Ishikawa (cell line): ENCODE results near the gene ALKBH3.

Experiments used
- CREB1 ChIP-seq: IDR thresholded peaks from 2 replicates; pipeline ENCODE4 v1.6.1; 2012; ENCODE audit warnings: low read depth
- EP300 ChIP-seq: IDR thresholded peaks from 2 replicates; pipeline ENCODE4 v1.6.1; 2012; ENCODE audit warnings: borderline replicate concordance
- FOXM1 ChIP-seq: IDR thresholded peaks from 2 replicates; pipeline ENCODE4 v1.6.1; 2012; ENCODE audit warnings: low read depth, borderline replicate concordance
- NFIC ChIP-seq: IDR thresholded peaks from 2 replicates; pipeline ENCODE4 v1.6.1; 2012
- RAD21 ChIP-seq: IDR thresholded peaks from 2 replicates; pipeline ENCODE4 v1.6.1; 2012; ENCODE audit warnings: low read depth
- TAF1 ChIP-seq: IDR thresholded peaks from 2 replicates; pipeline ENCODE4 v1.6.1; 2012; ENCODE audit warnings: low read depth, mild to moderate bottlenecking
- TCF12 ChIP-seq: IDR thresholded peaks from 2 replicates; pipeline ENCODE4 v1.6.1; 2012; ENCODE audit warnings: low read depth
- YY1 ChIP-seq: IDR thresholded peaks from 2 replicates; pipeline ENCODE4 v1.6.1; 2012; ENCODE audit warnings: low read depth
- ZBTB7A ChIP-seq: IDR thresholded peaks from 2 replicates; pipeline ENCODE4 v1.6.1; 2012; ENCODE audit warnings: low read depth
- TF ChIP-seq, protein P1 (sequence below): IDR thresholded peaks from 2 replicates; pipeline ENCODE4 v1.6.1; 2012
- TF ChIP-seq, protein P2 (sequence below): IDR thresholded peaks from 2 replicates; pipeline ENCODE4 v1.6.1; 2012

The ALKBH3 gene

DNA sequence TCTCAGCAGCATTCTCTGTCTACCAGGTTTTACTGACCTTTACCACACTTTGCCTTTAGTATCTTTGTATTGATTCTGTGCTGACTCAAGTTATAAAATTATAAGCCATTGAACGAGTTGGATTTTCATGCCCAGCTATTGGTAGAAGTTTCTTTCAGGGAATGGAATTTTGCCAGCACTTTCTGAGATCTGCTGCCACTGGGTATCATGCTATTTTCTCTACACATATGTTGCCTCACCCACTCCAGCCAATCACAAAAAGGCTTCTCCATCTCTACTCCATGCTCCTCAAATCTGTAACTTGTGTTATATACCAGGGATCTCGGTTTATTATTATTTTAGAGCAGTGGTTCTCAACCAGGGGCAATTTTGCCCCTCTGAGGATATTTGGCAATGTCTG lies 87.0 kb downstream of the ALKBH3 start:
- TF ChIP-seq TAF1 = no peak

DNA sequence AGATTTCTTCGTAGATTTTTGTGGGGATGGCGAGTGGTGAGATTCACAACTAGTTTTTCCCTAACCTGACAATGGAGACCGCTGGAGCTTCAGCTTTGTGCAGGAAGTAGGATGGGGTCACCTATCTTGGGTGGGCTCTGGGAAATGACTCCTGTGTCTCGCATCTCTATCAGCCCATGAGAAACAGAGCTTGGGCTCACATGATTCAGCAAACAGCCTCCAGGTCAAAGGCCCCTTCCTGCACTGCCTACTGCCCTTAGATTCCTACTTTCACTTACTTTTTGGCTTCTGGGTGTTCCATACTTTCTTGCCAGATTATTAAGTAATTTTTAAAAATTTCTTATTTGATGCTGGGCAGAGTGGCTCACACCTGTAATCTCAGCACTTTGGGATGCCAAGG lies 88.1 kb downstream of the ALKBH3 start:
- TF ChIP-seq YY1 = no peak
- no peak for TF ChIP-seq FOXM1
- TF ChIP-seq, protein P1, sequence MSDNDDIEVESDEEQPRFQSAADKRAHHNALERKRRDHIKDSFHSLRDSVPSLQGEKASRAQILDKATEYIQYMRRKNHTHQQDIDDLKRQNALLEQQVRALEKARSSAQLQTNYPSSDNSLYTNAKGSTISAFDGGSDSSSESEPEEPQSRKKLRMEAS = no peak
- TF ChIP-seq EP300 = no peak
- TF ChIP-seq RAD21 = no peak

DNA sequence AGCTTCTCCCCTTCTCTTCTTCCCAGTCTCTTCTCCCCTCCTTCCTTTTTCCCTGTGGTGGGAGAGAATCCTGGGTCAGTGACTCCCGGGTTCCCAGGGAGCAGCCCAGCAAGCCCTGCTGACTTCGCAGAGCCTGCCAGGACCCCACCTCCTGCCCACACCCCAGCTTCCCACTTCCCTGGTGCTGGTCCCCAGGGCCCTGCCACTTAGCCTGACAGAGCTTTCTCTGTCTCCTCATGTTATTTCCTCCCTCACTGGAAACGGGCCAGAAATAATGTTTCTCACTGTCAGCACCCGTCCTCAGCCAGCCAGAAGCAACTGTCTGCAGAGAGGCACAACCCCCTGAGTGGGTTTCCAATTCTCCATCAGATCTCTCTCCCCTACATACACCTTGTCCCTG lies 88.9 kb downstream of the ALKBH3 start:
- TF ChIP-seq TCF12 = no peak
- TF ChIP-seq RAD21 = no peak
- TF ChIP-seq, protein P2, sequence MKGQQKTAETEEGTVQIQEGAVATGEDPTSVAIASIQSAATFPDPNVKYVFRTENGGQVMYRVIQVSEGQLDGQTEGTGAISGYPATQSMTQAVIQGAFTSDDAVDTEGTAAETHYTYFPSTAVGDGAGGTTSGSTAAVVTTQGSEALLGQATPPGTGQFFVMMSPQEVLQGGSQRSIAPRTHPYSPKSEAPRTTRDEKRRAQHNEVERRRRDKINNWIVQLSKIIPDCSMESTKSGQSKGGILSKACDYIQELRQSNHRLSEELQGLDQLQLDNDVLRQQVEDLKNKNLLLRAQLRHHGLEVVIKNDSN = no peak
- TF ChIP-seq YY1 = no peak
- no peak for TF ChIP-seq ZBTB7A
- TF ChIP-seq FOXM1 = no peak
- no peak for TF ChIP-seq TAF1
- TF ChIP-seq CREB1 = no peak
- no peak for TF ChIP-seq NFIC
